HG03571 (cell line): ENCODE measurements around the gene IGLON5.
A peak's percentile ranks its signal among the peaks of the same experiment; 100 is the strongest.

Source experiments
- ATAC-seq: cut with Tn5 transposase; IDR thresholded peaks from one replicate; pipeline ENCODE4 v1.9.1; 2021; ENCODE audit not compliant: unreplicated experiment

Gene IGLON5

DNA sequence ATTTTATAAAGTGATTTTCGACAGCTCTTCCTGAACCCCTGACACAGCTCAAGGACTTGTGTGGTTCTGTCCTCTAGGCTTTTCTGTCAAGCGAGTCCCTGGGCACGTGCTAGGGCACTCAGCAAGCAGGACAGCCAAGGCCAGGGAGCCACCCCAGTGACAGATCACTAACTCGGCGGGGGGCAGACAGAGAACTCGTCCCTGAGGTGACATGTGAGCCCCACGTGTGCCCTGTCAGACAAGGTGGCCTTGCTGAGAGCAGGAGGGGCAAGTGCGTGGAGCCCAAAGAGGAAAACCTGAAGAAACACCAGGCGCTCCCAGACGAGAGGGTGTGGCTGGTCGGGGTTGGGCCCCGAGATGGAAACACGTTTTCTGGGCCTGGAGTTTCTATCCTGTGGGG, 49.8 kb downstream of the IGLON5 start:
- ATAC-seq: no peak

DNA sequence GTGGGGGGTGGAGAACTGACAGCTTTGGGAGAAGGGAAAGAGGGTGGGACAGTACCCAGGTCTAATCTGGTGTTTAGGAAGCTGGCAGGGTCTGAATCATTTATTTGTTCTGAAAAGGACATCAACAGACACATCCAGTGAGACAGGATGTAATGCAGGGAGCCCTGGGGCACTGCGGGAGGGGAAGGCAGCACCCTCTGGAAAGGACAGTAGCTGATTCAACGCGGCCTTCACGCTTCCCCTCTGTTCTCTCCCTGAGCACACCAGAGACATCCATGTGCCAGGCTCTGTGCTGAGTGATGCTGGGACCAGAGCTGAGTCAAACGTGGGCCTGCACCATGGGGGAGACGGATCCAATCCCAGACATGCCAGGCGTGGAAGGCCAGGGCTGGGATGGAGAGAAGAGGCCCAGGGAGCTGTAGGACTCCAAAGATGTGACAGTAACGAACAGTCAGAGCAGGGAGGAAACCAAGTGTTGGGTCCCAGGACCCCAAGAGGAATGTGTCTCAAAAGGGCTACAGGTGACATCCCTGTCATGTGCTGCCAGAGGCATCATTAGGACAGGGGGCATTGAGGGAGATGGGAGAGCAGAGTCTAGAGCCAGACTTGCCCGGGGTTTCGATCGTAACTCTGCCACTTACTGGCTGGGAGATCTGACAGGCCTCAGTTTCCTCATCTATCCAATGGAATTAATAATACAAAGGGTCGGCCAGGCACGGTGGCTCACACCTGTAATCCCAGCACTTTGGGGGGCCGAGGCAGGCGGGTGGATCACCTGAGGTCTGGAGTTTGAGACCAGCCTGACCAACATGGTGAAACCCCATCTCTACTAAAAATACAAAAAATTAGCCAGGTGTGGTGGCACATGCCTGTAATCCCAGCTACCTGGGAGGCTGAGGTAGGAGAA, 53.0 kb downstream of the IGLON5 start:
- no peak for ATAC-seq

DNA sequence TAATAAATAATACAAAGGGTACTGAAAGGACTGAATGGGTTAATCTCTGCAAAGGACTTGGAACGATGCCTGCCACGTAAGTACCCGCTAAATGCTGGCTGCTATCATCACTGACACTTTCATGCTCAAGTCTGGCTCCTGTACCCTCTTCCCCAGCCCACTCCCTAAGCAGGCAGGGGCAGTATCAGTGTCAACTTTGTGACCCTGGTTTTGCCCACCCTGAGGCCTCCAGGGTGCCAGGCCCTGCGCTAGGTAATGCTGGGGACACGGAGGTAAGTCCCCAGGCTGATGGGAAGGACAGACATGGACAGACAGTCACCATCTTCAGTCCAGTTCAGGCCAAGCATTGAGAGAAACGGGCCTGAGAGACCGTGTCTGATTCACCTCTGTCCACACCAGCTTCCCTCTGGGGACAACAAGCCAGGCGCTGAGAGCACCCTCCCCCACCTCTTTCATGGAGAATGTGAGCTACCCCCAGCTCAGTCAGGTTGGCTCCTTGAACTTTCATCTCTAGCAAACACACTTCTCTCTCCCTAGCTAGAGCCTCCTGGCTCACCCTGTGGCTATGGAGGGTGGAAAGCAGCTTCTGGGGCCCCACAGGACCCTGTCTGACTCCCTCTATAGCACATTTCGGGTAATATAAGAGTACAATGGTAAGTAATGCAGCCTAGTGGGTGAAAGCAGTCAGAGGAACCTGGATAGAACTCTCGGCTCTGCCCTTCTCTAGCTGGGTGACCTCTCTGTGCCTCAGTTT, 53.9 kb downstream of the IGLON5 start:
- no peak for ATAC-seq

DNA sequence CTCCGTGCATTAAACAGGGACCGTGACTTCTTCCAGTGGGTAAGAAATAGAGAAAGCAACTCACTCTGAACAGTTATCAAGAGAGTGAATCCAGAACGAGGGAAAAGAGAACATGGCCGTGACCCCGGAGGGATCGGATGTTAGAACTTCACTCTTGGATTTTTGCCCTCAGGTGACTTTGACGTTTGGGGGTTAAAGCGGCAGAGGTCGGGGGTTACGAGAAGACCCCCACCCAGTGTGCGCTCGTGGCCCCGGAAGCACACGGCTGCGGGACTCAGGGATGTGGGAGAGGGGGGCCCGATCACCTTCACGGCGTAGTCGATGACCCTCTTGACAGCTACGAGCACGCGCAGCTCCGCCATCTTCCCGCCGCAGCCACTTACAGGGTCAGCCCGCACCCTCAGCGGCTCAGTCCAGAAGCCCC, 54.5 kb downstream of the IGLON5 start, which contains the start of gene ETFB:
Gene ETFB (minus strand): TSS at position 424 of the 424 bp plus-strand sequence. CDS start 62 bp downstream, at position 362.
- ATAC-seq: no peak

DNA sequence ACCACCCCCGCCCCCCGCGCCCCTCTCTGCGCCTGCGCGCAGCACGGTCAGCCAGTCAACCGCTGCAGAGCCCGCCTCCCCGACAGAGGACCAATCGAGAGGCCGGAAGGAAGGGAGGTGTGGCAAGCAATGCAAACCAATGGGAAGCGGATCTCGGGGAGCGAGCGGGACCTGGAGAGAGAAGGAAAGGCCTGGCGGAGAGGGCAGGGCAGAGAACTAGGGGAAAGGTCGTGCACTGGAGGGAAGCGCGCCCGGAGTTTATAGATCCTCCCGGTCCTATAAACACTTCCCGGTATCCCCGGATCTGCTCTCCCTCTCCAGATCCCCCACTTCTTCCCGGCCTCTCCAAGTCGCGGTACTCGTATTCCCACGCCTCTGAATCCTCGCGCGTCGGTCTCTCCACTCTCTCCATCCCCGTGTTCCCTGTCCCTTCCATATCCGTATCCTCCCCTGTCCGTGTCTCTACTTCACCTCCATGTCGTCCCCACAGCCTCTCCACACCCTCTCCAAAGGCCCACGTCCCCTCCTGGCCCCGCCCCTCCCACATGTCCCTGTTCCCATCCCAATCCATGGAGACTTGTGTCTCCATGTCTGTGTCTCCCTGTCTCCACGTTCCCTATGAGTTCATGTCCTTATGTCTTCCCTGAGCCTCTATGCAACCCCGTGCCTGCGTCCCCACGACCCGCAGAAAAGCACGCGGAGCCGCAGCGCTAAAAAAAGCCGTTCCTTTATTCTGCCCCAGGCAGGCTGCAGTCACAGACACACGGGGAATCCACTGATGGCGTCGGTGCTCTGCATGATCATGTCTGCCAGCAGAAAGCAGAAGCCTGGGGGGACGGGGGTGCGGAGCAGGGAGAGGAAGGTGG, 55.2 kb downstream of the IGLON5 start:
- peak; percentile 36 for ATAC-seq

DNA sequence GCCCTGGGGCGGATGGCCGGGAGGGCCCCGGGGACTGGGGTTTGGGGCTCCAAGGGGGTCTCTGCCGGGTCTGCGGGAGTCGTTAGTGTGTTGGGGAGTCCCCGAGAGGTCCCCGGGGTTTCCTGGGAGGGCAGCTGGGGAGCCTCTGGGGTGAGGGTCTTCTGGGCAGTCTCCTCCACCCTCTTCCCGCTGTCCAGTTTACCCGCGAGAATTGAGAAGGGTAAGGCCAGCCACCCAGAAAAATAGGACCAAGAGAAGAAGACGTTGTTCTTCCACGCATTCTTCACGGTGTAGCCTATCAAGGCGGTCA, 55.8 kb downstream of the IGLON5 start:
- ATAC-seq: peak; percentile 7

DNA sequence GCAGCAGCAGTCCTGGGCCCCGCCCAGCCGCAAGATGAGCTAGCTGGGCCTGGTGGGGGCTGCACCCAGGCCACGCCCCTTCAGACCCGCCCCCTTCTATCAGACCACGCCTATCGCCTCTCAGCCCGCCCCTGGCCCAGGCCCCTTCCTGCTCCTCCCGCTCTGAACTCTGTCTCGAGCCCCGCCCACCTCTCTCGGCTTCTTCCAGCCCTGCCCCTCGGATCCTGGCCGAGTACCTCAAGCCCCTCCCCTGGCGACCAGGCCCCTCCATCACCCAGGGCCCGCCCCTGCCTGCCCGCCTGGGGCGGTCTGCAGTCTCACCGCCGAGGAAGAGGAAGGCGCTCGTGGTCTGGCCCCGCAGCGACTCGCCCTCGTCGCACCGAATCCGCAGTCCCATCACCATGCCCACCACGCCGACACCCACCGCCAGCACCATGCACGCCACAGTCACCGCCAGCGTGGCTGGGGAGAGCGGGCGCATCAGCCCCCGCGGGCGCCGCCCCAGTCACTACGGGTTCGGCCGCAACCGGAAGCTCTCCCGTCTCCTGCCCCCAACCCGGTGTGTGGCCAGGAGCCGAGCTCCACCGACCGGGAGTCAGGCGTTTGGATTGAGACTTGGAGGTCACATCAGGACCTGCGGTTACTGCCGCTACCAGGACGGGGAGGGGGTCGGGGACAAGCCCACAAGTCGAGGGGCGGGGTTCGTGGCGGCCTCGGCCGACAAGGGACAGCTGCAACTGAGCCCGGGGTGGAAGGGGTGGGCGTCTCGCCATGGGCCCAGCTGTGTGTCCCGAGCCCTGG, 56.3 kb downstream of the IGLON5 start:
- ATAC-seq: peak; percentile 67

DNA sequence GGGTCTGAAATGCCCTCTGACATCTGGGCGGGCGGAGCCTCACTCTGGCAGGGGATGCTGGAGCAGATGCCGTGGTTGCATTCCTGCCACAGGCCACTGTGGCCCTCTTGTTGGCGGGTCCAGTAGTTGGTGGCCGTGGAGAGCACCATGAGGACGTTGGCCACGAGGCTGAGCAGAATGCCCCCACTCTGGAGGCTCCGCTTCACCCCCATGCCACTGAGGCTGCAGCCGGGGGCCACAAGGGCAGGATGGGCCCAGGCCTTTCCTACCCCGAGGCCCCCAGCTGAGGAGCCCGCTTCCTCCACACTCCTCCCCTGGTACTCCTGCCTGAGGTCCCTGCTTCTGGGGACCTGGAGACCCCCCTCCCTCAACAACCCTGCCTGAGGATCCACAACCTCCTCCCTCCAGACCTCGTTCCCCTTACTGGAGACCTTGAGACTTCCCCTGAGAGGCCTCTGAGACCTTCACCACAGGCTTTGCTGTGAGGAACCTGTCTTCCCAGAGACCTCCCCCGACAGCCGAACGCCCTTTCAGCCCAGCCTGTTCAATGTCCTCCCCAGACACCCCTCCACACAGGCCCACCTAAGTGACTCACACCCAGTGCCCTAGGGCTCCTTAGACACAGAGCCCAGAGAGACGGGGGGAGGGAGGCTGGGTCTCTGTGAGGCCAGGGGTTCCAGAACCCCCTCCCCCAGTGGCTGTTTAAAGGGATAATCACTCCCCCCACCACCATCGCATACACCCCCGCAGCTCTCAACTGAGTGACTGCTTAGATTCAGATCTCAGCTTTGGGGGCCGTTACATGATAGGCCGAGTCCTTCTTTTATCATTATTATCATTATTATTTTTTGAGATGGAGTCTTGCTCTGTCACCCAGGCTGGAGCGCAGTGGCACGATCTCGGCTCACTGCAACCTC, 57.2 kb downstream of the IGLON5 start, which contains the start of gene CLDND2:
Gene CLDND2 (minus strand): TSS at position 638 of the 917 bp plus-strand sequence. CDS start 426 bp downstream, at position 212.
- ATAC-seq: no peak

DNA sequence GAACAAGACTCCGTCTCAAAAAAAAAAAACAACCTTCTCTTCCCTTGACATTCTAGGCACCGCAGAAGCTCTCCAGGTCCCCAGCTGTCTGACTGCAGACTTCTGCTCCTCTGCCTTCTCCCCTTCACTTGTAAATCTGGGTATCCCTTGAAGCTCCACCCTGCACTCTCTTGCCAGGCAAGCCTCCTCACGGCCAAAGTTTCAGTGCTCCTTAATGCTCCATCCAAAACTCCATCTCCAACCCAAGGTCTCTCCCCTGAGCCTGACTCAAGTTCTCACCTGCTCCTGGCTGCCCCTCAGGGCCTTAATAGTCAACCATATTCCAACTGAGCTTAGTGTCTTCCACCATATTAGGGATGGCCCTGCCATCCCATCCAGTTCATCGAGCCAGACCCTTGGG, 58.8 kb downstream of the IGLON5 start:
- no peak for ATAC-seq

DNA sequence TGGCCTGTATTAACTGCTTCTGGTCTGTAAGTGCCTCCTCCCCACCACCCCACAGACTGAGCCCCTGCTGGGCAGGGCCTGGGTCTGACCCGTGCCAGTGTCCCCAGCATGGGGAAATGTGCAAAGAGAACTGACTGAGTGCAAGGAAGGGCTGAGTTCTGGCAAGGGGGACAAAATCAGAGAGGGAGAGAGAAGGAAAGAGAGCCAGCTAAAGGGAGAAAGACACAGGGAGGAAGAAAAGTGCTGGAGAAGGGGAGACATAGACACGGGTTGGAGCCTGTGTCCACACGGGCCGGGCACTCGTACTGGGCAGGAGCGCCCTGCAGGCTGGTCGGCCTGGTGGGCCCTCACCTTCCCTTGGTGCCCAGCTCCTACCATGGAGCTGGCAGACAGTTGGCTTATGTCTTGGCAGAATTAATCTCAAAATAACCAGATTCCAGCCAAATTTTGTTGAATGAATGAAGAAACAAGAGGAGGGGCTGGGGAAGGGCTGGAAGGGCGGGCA, 59.8 kb downstream of the IGLON5 start:
- no peak for ATAC-seq

DNA sequence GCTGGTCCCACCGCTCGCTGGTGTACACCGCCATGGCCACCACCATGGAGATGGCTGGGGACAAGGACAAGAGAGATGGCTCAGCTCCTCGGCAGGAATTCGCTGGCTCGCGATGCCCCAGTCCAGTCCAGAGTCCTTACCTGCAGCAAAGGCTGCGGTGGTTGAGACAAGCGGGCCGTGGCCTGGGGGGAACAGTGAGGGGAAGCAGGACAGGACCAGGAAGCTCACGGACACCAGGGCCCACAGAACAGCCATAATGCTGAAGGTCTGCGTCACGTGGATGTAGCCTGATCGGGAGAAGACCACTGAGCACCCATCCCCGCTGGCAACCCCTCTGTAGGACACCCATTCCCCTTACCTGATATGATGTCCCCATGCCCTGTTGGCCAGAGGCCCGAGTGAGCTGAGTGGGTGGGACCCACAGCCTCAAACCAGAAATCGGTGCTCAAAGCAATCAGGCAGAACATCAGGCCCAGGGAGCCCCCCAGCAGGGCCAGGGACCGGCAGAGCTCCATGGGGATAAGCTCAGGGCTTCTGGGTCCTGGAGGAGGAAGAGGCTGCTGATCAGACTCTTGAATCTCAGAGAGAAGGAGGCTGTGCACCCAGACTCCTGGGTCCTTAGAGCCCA, 60.7 kb downstream of the IGLON5 start:
- no peak for ATAC-seq

DNA sequence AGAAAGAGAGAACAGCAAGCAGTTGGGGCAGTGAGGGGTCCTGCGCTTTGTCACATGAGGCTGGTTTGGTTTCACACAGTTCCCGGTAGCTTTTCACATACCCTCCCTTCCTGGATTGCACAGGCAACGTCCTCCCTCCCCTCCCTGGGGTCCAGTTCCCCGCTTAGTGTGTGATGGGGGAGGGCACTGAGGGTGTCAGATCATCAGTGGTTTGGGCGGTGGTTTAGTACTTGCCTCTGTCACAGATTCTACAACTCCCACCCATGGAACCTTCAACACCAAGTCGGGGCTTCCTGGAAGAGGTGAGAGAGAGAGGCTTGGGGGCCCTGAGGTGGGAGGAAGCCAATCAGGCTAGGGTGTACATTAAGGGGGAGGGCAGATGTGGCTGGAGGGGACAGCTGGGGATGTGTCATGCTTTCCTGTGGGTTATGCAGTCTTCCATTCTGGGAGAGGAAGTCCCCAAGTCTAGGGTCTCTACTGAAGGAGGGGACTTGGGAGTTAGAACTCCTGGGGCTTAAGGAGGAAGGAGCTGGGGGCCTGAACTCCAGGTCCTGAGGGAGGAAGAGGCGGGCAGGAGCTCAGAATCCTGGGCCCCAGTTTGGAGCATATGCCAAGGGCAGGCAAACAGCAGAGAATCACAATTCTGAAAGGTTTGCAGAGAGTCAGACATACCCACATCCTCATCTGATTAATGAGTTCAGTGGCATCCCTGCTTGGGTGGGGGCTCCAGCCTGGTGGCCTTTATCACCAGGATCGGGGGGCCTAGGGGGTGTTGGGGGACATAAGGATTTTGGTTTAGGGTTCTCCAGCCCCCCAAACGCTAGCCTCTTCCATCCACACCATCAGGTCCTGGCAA, 61.4 kb downstream of the IGLON5 start, which contains the start of gene NKG7:
Gene NKG7 (minus strand): TSS at position 6 of the 856 bp plus-strand sequence. CDS start 119 bp downstream, outside the sequence.
- no peak for ATAC-seq

DNA sequence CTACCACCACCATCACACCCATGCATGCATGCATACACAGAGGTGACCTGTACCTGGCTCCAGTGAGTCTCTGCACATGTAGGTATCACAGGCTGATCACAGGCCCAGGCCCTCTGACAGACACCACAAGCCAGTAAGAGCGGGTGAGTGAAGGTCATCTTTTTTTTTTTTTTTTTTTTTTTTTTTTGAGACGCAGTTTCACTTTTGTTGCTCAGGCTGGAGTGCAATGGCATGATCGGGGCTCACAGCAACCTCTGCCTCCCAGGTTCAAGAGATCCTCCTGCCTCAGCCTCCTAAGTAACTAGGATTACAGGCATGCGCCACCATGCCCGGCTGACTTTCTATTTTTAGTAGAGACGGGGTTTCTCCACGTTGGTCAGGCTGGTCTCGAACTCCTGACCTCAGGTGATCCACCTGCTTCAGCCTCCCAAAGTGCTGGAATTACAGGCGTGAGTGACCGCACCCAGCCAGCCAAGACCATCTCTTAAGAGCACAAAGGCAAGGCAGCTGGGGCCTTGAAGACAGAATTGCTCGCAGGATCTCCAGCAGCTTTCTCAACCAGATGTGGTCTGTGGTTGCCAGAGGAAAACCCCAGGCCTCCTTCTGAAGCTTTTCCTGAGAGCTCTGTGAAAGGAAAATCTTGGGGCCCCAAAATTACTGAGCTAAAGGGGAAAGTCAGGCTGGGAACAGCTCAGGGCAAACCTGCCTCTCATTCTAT, 64.2 kb downstream of the IGLON5 start:
- ATAC-seq: no peak

DNA sequence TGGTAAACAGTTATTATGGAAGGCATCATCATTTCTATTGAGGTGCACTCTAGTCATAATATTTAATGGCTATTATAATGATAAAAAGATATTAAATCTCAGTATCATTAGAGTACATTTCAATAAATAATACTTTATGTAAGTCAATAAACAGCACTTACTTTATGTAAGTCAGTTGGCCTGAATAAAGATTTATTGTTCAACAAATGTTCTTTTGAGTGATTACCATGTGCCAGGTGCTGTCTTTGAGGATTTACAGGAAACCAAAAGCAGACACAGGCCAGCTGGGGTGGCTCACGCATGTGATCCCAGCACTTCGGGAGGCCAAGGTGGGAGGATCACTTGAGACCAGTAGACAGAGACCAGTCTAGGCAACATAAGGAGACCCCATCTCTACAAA, 66.0 kb downstream of the IGLON5 start:
- ATAC-seq: no peak

DNA sequence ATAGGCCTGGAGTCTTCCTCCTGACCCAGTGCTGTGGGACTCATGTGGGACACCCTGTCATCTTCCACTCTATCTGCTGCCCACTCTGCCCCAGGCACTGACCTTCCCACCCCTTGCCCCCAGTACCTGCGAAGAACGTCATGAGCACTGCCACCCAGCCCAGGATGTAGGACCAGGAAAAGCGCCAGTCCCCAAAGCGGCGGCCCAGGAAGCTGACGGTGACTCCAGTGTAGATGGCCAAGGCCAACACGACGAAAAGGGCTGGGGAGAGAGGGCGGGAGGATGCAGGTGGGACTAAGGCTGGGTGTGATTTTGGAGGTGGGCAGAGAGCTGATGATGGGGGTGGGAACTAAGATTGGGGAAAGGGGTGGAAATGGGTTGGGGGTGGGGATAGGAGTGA, 68.9 kb downstream of the IGLON5 start:
- no peak for ATAC-seq
